HepG2 (cell line): ENCODE results near the gene SPAG9. TPM values are rescaled to one million over a fixed set of nuclear protein-coding genes. Genes with fewer than 3 reads are reported as not detected.

Experiments used
- ADNP ChIP-seq: sonication (generic); formaldehyde crosslinking; IDR thresholded peaks from 2 replicates; pipeline ENCODE4 v1.4.0; 2020; ENCODE audit warnings: missing genetic modification reagents
- ASH2L ChIP-seq: fragments of 300-600, 200-600 bp; sonication (generic); IDR thresholded peaks from 2 replicates; pipeline ENCODE4 v1.7.0; 2017; ENCODE audit warnings: low read depth, mild to moderate bottlenecking, moderate library complexity, mixed read lengths, low read length; ENCODE audit not compliant: insufficient read length
- CBX5 ChIP-seq: sonication (generic); formaldehyde crosslinking; IDR thresholded peaks from 2 replicates; pipeline ENCODE4 v1.4.0; 2020; ENCODE audit warnings: missing genetic modification reagents, borderline replicate concordance
- DZIP1 ChIP-seq: sonication (generic); formaldehyde crosslinking; IDR thresholded peaks from 2 replicates; pipeline ENCODE4 v1.5.0; 2020; ENCODE audit warnings: mild to moderate bottlenecking, missing genetic modification reagents
- E2F5 ChIP-seq: sonication (generic); formaldehyde crosslinking; conservative IDR thresholded peaks from 2 replicates; pipeline ENCODE4 v1.4.0; 2020; ENCODE audit warnings: missing genetic modification reagents
- ELF1 ChIP-seq: sonication (generic); formaldehyde crosslinking; IDR thresholded peaks from 2 replicates; pipeline ENCODE4 v1.4.0; 2020; ENCODE audit warnings: missing genetic modification reagents
- FOXO1 ChIP-seq: sonication (generic); formaldehyde crosslinking; IDR thresholded peaks from 2 replicates; pipeline ENCODE4 v1.4.0; 2020; ENCODE audit warnings: missing genetic modification reagents
- HNRNPLL ChIP-seq: fragments of 200-400 bp; formaldehyde crosslinking; IDR thresholded peaks from 2 replicates; pipeline ENCODE4 v1.6.1; 2017; ENCODE audit warnings: mild to moderate bottlenecking, low read depth, low read length; ENCODE audit not compliant: poor library complexity, severe bottlenecking
- MIXL1 ChIP-seq: IDR thresholded peaks from 2 replicates; pipeline ENCODE4 v1.6.1; 2016
- MYNN ChIP-seq: sonication (generic); formaldehyde crosslinking; IDR thresholded peaks from 2 replicates; pipeline ENCODE4 v1.4.0; 2020; ENCODE audit warnings: mild to moderate bottlenecking, low read depth, missing genetic modification reagents
- NFE2L1 ChIP-seq: sonication (generic); formaldehyde crosslinking; IDR thresholded peaks from 2 replicates; pipeline ENCODE4 v1.4.0; 2020; ENCODE audit warnings: missing genetic modification reagents, mild to moderate bottlenecking, borderline replicate concordance
- PHF20 ChIP-seq: sonication (generic); formaldehyde crosslinking; IDR thresholded peaks from 2 replicates; pipeline ENCODE4 v1.5.0; 2020; ENCODE audit warnings: mild to moderate bottlenecking, missing genetic modification reagents
- SMAD1 ChIP-seq: sonication (generic); formaldehyde crosslinking; IDR thresholded peaks from 2 replicates; pipeline ENCODE4 v1.4.0; 2020; ENCODE audit warnings: missing genetic modification reagents, low read depth, mild to moderate bottlenecking, borderline replicate concordance
- SMYD3 ChIP-seq: sonication (generic); formaldehyde crosslinking; IDR thresholded peaks from 2 replicates; pipeline ENCODE4 v1.8.1; 2023; ENCODE audit warnings: mild to moderate bottlenecking, missing genetic modification reagents
- ZBTB20 ChIP-seq: sonication (generic); formaldehyde crosslinking; IDR thresholded peaks from 2 replicates; pipeline ENCODE4 v1.8.1; 2023; ENCODE audit warnings: missing genetic modification reagents, low read depth, mild to moderate bottlenecking, borderline replicate concordance
- ZIK1 ChIP-seq: sonication (generic); formaldehyde crosslinking; IDR thresholded peaks from 2 replicates; pipeline ENCODE4 v1.5.0; 2020; ENCODE audit warnings: mild to moderate bottlenecking, low read depth, missing genetic modification reagents, borderline replicate concordance
- ZMAT5 ChIP-seq: sonication (generic); formaldehyde crosslinking; IDR thresholded peaks from 2 replicates; pipeline ENCODE4 v1.5.0; 2020; ENCODE audit warnings: mild to moderate bottlenecking, low read depth, missing genetic modification reagents, borderline replicate concordance
- ZNF138 ChIP-seq: sonication (generic); formaldehyde crosslinking; IDR thresholded peaks from 2 replicates; pipeline ENCODE4 v1.5.0; 2020; ENCODE audit warnings: mild to moderate bottlenecking, low read depth, missing genetic modification reagents
- ZNF3 ChIP-seq: IDR thresholded peaks from 2 replicates; pipeline ENCODE4 v1.7.0; 2017; ENCODE audit warnings: inconsistent platforms
- ZNF331 ChIP-seq: sonication (generic); formaldehyde crosslinking; IDR thresholded peaks from 2 replicates; pipeline ENCODE4 v1.4.0; 2020; ENCODE audit warnings: missing genetic modification reagents
- ZNF430 ChIP-seq: sonication (generic); formaldehyde crosslinking; IDR thresholded peaks from 2 replicates; pipeline ENCODE4 v1.9.0; 2021; ENCODE audit warnings: mild to moderate bottlenecking, missing genetic modification reagents
- ZNF510 ChIP-seq: sonication (generic); formaldehyde crosslinking; IDR thresholded peaks from 2 replicates; pipeline ENCODE4 v1.4.0; 2020; ENCODE audit warnings: low read depth, mild to moderate bottlenecking, missing genetic modification reagents
- ZNF569 ChIP-seq: sonication (generic); formaldehyde crosslinking; IDR thresholded peaks from 2 replicates; pipeline ENCODE4 v1.5.0; 2020; ENCODE audit warnings: mild to moderate bottlenecking, missing genetic modification reagents, moderate library complexity, borderline replicate concordance
- ZNF639 ChIP-seq: conservative IDR thresholded peaks from 2 replicates; pipeline ENCODE4 v1.6.1; 2018; ENCODE audit warnings: missing genetic modification reagents
- ZNF761 ChIP-seq: sonication (generic); formaldehyde crosslinking; conservative IDR thresholded peaks from 2 replicates; pipeline ENCODE4 v1.4.0; 2020; ENCODE audit warnings: mild to moderate bottlenecking, missing genetic modification reagents
- polyA plus RNA-seq, 8 experiments: library from polyadenylated mRNA; depleted of rRNA in 3 of 8; stranded (reverse) in 7 of 8; unstranded in 1 of 8; fragments of >200 nt; fragmentation: Illumina TruSeq in 4 of 8; extraction: Trizol in 4 of 8; gene quantifications; 2 replicates each; pipeline versions ENCODE4 v1.2.1 to v1.2.3, GENCODE V29; 2011 to 2016; ENCODE audit warnings: low read depth in 4 of 8, missing spikeins in 1 of 8, mixed read lengths in 1 of 8; ENCODE audit not compliant: insufficient read depth in 1 of 8
- total RNA-seq, 5 experiments: library from RNA; depleted of rRNA; stranded (reverse); fragments of >200 nt; fragmentation: Illumina TruSeq; extraction: Trizol; gene quantifications; 2 replicates each; pipeline ENCODE4 v1.2.3, GENCODE V29; 2016; ENCODE audit warnings: low read depth in 1 of 5

The SPAG9 gene
- total and polyA plus RNA-seq, 2 of the 13 experiments (the other 11 are each of a cell fraction or from before 2014, with no cell fraction given) = 43.2 to 78.6 TPM

- TF ChIP-seq MYNN (CRISPR knock-in tag) (peak; percentile 36; the same call in 1 of the 2 replicates), ZNF510 (CRISPR knock-in tag) (no peak), ZBTB20 (CRISPR knock-in tag) (0 out of 2 replicates have a peak, but pooled peaks have one; percentile 59), ELF1 (CRISPR knock-in tag) (peak; percentile 25; the same call in 1 of the 2 replicates), ASH2L (no peak), ZIK1 (CRISPR knock-in tag) (peak; percentile 63; the same call in 1 of the 2 replicates), ZNF3 (CRISPR knock-in tag) (no peak), ZNF639 (no peak; the same call in 1 of the 2 replicates), MIXL1 (CRISPR knock-in tag) (peak; percentile 64; the same call in 1 of the 2 replicates), ZMAT5 (CRISPR knock-in tag) (no peak), ZNF430 (peak; percentile 63; the same call in 1 of the 2 replicates), ZNF761 (CRISPR knock-in tag) (no peak), E2F5 (CRISPR knock-in tag) (no peak), PHF20 (CRISPR knock-in tag) (peak; percentile 17; the same call in 1 of the 2 replicates), FOXO1 (peak; percentile 38; the same call in 1 of the 2 replicates), ZNF569 (no peak), NFE2L1 (CRISPR knock-in tag) (no peak), SMYD3 (CRISPR knock-in tag) (no peak), ZNF138 (0 out of 2 replicates have a peak, but pooled peaks have one; percentile 34), SMAD1 (CRISPR knock-in tag) (no peak), HNRNPLL (no peak), ZNF331 (CRISPR knock-in tag) (no peak), CBX5 (CRISPR knock-in tag) (peak; percentile 67; the same call in 1 of the 2 replicates), ADNP (CRISPR knock-in tag) (no peak), DZIP1 (no peak)
Measured at GRCh38 chr17:51121620-51122472, 1.2 kb upstream of the SPAG9 start (continued).
